GM06990 (cell line): ENCODE measurements around the gene ACTR10.
"Not testable (repeated sequence)": the region's sequence is repeated elsewhere in the genome, so short reads cannot be mapped to it uniquely, and the experiment has no call there.

Source experiments
- DNase-seq: peaks from one replicate; pipeline ENCODE4 v3.0.0-alpha.2; 2011; ENCODE audit not compliant: insufficient read length; ENCODE audit errors: extremely low read depth
- H3K27me3 ChIP-seq: replicated peaks from 2 replicates; pipeline ENCODE4 v1.6.0; 2011; ENCODE audit warnings: low read length; ENCODE audit not compliant: control insufficient read depth, insufficient read depth
- H3K36me3 ChIP-seq: 2 replicates; pipeline ENCODE4 v1.5.1; 2011; ENCODE audit warnings: low read length; ENCODE audit not compliant: control insufficient read depth, insufficient read depth
- H3K4me3 ChIP-seq: replicated peaks from 2 replicates; pipeline ENCODE4 v1.5.1; 2011; ENCODE audit warnings: low read depth, mild to moderate bottlenecking, control low read depth, low read length
- TF ChIP-seq, protein P1 (sequence below): IDR thresholded peaks from 2 replicates; pipeline ENCODE4 v1.5.1; 2011; ENCODE audit warnings: low read length, control low read depth, mild to moderate bottlenecking, inconsistent platforms; ENCODE audit not compliant: insufficient read depth, poor library complexity, severe bottlenecking

ACTR10 gene

DNA sequence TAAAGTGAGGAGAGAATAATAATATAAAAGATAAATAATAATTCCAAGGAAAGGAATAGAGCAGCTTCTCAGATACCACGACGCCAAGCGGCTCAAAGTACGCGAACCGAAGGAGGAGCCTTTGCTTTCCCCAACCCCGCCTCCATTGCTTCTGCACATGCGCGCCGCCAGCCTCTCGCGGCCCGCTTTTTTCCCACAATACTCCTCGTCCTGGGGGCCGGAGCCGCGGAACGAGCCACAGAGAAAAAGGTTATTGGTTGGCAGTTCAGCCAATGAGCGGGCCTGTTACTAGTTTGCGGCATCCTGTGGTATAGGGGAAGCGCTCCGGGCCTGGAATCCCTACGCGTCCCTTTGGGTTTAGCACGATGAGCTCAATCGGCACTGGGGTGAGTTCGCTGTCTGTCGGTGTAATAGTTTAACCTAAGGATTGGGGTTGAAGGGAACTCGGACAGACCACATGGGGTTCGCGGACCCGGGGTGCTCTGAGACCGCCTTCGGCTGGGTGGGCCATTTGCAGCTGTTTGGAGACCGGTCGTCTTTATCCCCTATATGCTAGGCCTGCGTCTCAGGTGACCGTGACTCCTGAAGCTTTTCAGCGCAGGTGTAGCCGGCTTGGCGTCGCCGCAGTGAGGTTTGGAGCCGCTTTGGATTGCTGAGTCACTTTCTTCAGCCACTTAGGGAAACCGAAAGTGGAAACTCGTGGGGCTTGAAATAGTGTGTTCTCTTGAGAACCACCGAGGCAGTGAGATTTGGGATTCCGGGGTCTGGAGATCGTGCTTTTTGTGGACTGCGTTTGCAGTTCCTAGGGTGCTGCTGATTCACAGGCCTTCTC, 44.8 kb downstream of the ACTR10 start, which contains the start of gene PSMA3:
Gene PSMA3 (plus strand): TSS at position 288 of the 832 bp plus-strand sequence. CDS start 78 bp downstream, at position 366.
- Histone ChIP-seq H3K4me3 (peak within 1 kb of the TSS; percentile 84), H3K27me3 (no peaks in the 10 kb centered on the region), H3K36me3 (peaks cover 3% of the 10 kb centered on the region)
- peak; percentile 92 for DNase-seq
- TF ChIP-seq, protein P1, sequence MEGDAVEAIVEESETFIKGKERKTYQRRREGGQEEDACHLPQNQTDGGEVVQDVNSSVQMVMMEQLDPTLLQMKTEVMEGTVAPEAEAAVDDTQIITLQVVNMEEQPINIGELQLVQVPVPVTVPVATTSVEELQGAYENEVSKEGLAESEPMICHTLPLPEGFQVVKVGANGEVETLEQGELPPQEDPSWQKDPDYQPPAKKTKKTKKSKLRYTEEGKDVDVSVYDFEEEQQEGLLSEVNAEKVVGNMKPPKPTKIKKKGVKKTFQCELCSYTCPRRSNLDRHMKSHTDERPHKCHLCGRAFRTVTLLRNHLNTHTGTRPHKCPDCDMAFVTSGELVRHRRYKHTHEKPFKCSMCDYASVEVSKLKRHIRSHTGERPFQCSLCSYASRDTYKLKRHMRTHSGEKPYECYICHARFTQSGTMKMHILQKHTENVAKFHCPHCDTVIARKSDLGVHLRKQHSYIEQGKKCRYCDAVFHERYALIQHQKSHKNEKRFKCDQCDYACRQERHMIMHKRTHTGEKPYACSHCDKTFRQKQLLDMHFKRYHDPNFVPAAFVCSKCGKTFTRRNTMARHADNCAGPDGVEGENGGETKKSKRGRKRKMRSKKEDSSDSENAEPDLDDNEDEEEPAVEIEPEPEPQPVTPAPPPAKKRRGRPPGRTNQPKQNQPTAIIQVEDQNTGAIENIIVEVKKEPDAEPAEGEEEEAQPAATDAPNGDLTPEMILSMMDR: no peak

DNA sequence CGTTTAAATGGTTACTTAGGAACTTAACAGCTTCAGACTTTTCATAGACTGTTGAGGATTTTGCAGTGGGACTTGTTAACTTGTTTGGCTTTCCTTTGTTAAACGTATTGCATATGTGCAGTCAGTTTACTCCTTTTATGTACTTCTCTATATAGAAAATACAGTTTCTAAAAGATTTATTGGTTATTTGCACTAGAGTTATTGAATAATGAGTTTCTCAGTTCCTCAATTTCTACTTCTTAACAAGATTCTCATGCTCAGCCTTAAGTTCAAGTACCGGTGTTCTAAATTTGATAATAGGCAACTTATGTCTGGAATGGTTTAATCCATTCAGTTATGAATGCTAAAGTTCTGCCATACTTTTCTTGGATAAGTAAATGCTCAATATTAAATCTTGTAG, 45.6 kb downstream of the ACTR10 start:
- DNase-seq: no peak
- Histone ChIP-seq H3K36me3 (peaks cover 3% of the 10 kb centered on the region), H3K27me3 (no peaks in the 10 kb centered on the region), H3K4me3 (peak overlapping the region; percentile 84)
- TF ChIP-seq, protein P1: no peak

DNA sequence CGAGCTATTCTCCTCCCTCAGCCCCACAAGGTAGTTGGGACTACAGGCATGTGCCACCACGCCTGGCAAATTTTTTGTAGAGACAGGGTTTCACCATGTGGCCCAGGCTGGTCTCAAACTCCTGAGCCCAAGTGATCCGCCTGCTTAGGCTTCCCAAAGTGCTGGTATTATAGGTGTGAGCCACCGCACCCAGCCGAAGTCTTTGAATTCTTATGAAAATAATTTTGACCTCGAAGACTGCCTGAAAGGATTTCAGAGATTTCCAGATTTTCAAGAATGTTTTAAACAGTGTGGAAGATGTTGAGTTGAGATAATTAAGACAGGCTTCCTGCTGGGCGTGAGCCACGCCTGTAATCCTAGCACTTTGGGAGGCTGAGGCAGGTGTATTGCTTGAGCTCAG, 49.7 kb downstream of the ACTR10 start:
- Histone ChIP-seq H3K27me3 (no peaks in the 10 kb centered on the region), H3K36me3 (peaks cover 15% of the 10 kb centered on the region), H3K4me3 (no peak overlapping the region)
- TF ChIP-seq, protein P1: no peak
- DNase-seq: no peak

DNA sequence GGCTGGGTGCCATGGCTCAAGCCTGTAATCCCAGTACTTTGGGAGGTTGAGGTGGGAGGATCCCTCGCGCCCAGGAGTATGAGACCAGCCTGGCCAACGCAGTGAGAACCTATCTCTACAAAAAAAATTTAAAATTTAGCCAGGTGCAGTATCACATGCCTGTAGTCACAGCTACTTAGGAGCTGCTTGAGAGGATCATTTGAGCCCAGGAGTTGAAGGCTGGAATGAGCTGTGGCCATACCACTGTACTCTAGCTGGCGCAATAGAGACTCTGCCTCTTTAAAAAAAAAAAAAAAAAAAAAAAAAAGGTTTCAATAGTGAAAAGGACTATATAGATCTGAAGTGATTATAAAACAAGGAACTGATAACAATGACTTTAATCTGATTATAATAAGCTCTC, 58.2 kb downstream of the ACTR10 start:
- TF ChIP-seq, protein P1: no peak
- Histone ChIP-seq H3K36me3 (peaks cover 11% of the 10 kb centered on the region), H3K4me3 (no peak overlapping the region)

DNA sequence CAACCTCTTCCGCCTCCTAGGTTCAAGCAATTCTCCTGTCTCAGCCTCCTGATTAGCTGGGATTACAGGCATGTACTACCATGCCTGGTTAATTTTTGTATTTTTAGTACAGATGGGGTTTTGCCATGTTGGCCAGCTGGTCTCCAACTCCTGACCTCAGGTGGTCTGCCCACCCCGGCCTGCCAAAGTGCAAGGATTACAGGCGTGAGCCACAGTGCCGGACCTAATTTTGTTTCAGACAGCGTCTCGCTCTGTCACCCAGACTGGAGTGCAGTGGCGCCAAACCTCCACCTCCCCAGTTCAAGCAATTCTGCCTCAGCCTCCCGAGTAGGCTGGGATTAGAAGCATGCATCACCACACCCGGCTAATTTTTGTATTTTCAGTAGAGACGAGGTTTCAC, 62.1 kb downstream of the ACTR10 start:
- DNase-seq, H3K27me3 ChIP-seq, H3K36me3 ChIP-seq, H3K4me3 ChIP-seq: not testable (repeated sequence)

More for the DNA sequence above, 58.2 kb downstream of the ACTR10 start:
- DNase-seq: no peak
- no peaks in the 10 kb centered on the region for H3K27me3 ChIP-seq

DNA sequence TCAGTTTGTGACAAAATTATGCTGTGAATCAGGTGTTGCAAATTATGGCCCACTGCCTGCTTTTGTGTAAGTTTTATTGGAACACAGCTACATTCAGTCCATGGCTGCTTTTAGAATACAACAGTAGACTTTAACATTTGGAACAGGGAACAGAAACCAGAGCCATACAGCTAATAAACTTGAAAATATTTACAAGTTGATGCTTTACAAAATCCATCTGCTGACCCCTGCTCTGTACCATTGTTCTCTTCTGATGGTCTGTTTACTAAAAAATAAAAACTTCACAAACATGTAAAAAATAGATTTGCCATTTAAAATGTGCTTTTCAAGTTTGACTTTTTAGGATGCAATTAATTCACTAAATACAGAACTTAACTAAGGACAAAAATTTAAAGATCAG, 65.5 kb downstream of the ACTR10 start:
- no peak for DNase-seq
- no peak overlapping the region for H3K4me3 ChIP-seq
- no peaks in the 10 kb centered on the region for H3K27me3 ChIP-seq
- peaks cover 9% of the 10 kb centered on the region for H3K36me3 ChIP-seq
- TF ChIP-seq, protein P1: no peak
